K562 (cell line): ENCODE measurements around the gene PFN3. TPM values are rescaled to one million over a fixed set of nuclear protein-coding genes. Genes with fewer than 3 reads are reported as not detected.

ENCODE experiments used
- CSDE1 ChIP-seq, 2 experiments: fragments of 450-650 bp; IDR thresholded peaks; 2 replicates each; pipeline ENCODE4 v1.6.1; 2016; ENCODE audit warnings: mild to moderate bottlenecking in 1 of 2
- DACH1 ChIP-seq: fragments of 450-650 bp; IDR thresholded peaks from 2 replicates; pipeline ENCODE4 v1.6.1; 2018; ENCODE audit not compliant: partially characterized antibody
- ETV6 ChIP-seq, 3 experiments: fragments of 150-350 bp in 1 of 3; sonication (generic) in 1 of 3; formaldehyde crosslinking in 1 of 3; IDR thresholded peaks; 2 replicates each; pipeline versions ENCODE4 v1.6.1 to v1.8.0; 2014 to 2022; ENCODE audit warnings: borderline replicate concordance in 2 of 3, low read depth in 2 of 3, antibody characterized with exemption in 1 of 3, low read length in 1 of 3, mild to moderate bottlenecking in 1 of 3, missing genetic modification reagents in 1 of 3
- FOXJ2 ChIP-seq: fragments of 200-800 bp; sonication (Bioruptor generic); IDR thresholded peaks from 2 replicates; pipeline ENCODE4 v1.6.1; 2016; ENCODE audit warnings: missing genetic modification characterization, missing compliant biosample characterization
- HOXB6 ChIP-seq: fragments of 250-450 bp; sonication (Bioruptor Pico); IDR thresholded peaks from 2 replicates; pipeline ENCODE4 v1.5.1; 2022; ENCODE audit warnings: mild to moderate bottlenecking, borderline replicate concordance
- KAT7 ChIP-seq: sonication (generic); formaldehyde crosslinking; IDR thresholded peaks from 2 replicates; pipeline ENCODE4 v1.8.0; 2022; ENCODE audit warnings: missing genetic modification reagents, mild to moderate bottlenecking, borderline replicate concordance
- L3MBTL2 ChIP-seq: fragments of 450-650 bp; IDR thresholded peaks from 2 replicates; pipeline ENCODE4 v1.6.1; 2016; ENCODE audit warnings: mild to moderate bottlenecking, moderate library complexity
- MEIS2 ChIP-seq: fragments of 450-650 bp; IDR thresholded peaks from 2 replicates; pipeline ENCODE4 v1.6.1; 2014; ENCODE audit warnings: mild to moderate bottlenecking; ENCODE audit not compliant: partially characterized antibody
- SETDB1 ChIP-seq: IDR thresholded peaks from one replicate; pipeline ENCODE4 v1.6.1; 2012; ENCODE audit warnings: low read length, control low read depth, inconsistent platforms
- SMAD2 ChIP-seq: fragments of 150-350 bp; IDR thresholded peaks from 2 replicates; pipeline ENCODE4 v1.6.1; 2014; ENCODE audit warnings: low read depth, mild to moderate bottlenecking, low read length
- ZFP36 ChIP-seq: fragments of 150-350 bp; IDR thresholded peaks from 2 replicates; pipeline ENCODE4 v1.6.1; 2018; ENCODE audit warnings: low read length, low read depth; ENCODE audit not compliant: partially characterized antibody
- ZNF324 ChIP-seq: fragments of 250-450 bp; sonication (Bioruptor Pico); IDR thresholded peaks from 2 replicates; pipeline ENCODE4 v1.4.0; 2020; ENCODE audit warnings: mild to moderate bottlenecking
- ZNF561 ChIP-seq: fragments of 450-650 bp; formaldehyde crosslinking; conservative IDR thresholded peaks from 2 replicates; pipeline ENCODE4 v1.4.0; 2020; ENCODE audit warnings: mild to moderate bottlenecking, moderate library complexity
- polyA plus RNA-seq, 8 experiments: library from polyadenylated mRNA; depleted of rRNA in 4 of 8; stranded (reverse) in 5 of 8; unstranded in 3 of 8; fragments of >200 nt; fragmentation: Nextera tagmentation in 2 of 8; fragmentation: Illumina TruSeq in 1 of 8; extraction: Ambion mirVana in 2 of 8; extraction: Trizol in 1 of 8; gene quantifications; 2 replicates each; pipeline versions ENCODE4 v1.2.1 to v1.2.3, GENCODE V29; 2011 to 2014; ENCODE audit warnings: inconsistent platforms in 1 of 8, missing spikeins in 1 of 8
- total RNA-seq, 7 experiments: library from RNA; depleted of rRNA in 6 of 7; stranded (reverse); fragments of >200 nt in 6 of 7; fragmentation: Illumina TruSeq in 2 of 7; extraction: Trizol in 2 of 7; gene quantifications; 2 replicates each; pipeline versions ENCODE4 v1.2.1 to v1.2.3, GENCODE V29; 2011 to 2021; ENCODE audit warnings: low replicate concordance in 1 of 7
- TF ChIP-seq, protein P1 (sequence below): sonication (generic); formaldehyde crosslinking; IDR thresholded peaks from 2 replicates; pipeline ENCODE4 v1.8.0; 2022; ENCODE audit warnings: mild to moderate bottlenecking, missing genetic modification reagents
- TF ChIP-seq, protein P2 (sequence below): fragments of 250-450 bp; sonication (Bioruptor Pico); IDR thresholded peaks from 2 replicates; pipeline ENCODE4 v1.8.0; 2022; ENCODE audit warnings: inconsistent platforms

PFN3 gene
- total and polyA plus RNA-seq, 9 of the 15 experiments (the other 6 are each of a cell fraction or from before 2014, with no cell fraction given) = not detected

DNA sequence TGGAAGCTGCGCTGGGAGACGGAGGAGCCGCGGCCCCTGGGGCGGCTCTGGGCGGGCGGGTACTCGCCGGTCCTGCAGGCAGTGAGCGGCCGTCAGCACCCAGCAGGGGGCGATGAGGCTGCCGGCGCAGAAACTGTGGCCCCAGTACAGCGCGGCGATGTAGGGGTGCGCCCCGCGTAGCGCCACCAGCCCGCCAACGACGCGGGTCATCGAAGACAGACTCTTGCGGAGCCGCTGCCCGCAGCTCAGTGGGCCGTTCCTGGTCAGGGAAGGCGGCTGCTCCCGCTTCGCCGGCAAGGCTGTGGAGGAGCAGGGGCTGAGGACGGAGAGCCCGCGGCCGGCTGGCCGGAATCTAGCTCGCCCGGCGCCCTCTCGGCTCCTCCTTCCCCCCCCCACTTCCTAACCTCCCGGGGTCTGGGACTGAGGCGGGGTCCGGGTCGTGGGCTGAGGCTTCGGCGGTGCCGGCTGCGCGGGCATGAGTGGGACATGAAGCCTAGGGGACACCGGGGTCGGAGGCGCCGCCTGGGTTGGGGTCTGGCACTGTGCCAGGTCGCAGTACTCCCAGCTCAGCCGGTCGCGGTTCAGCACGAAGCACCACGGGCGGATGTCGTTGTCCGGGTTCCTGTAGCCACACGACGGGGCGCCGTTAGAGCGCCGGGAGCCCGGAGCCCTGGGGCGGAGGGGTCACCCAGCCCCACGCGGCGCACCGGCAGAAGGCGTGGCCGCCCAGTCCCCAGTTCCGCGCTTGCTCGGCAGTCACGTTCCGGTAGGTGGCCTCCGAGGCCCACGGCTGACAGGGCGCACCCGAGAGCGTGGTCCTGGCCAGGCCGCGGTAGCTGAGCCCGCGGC lies 3.6 kb upstream of the PFN3 start (continued):
- TF ChIP-seq, protein P1, sequence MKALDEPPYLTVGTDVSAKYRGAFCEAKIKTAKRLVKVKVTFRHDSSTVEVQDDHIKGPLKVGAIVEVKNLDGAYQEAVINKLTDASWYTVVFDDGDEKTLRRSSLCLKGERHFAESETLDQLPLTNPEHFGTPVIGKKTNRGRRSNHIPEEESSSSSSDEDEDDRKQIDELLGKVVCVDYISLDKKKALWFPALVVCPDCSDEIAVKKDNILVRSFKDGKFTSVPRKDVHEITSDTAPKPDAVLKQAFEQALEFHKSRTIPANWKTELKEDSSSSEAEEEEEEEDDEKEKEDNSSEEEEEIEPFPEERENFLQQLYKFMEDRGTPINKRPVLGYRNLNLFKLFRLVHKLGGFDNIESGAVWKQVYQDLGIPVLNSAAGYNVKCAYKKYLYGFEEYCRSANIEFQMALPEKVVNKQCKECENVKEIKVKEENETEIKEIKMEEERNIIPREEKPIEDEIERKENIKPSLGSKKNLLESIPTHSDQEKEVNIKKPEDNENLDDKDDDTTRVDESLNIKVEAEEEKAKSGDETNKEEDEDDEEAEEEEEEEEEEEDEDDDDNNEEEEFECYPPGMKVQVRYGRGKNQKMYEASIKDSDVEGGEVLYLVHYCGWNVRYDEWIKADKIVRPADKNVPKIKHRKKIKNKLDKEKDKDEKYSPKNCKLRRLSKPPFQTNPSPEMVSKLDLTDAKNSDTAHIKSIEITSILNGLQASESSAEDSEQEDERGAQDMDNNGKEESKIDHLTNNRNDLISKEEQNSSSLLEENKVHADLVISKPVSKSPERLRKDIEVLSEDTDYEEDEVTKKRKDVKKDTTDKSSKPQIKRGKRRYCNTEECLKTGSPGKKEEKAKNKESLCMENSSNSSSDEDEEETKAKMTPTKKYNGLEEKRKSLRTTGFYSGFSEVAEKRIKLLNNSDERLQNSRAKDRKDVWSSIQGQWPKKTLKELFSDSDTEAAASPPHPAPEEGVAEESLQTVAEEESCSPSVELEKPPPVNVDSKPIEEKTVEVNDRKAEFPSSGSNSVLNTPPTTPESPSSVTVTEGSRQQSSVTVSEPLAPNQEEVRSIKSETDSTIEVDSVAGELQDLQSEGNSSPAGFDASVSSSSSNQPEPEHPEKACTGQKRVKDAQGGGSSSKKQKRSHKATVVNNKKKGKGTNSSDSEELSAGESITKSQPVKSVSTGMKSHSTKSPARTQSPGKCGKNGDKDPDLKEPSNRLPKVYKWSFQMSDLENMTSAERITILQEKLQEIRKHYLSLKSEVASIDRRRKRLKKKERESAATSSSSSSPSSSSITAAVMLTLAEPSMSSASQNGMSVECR (CRISPR knock-in tag) = peak; percentile 90
- TF ChIP-seq ZNF324 = no peak
- TF ChIP-seq L3MBTL2 = peak; percentile 81
- no peak; a peak in 1 of 4 replicates for TF ChIP-seq CSDE1 (IDR thresholded peaks at IDR 0.05)
- TF ChIP-seq SETDB1 = no peak
- TF ChIP-seq KAT7 = no peak; the same call in none of the 2 replicates
- no peak for TF ChIP-seq ZNF561
- no peak for TF ChIP-seq SMAD2
- TF ChIP-seq, protein P2, sequence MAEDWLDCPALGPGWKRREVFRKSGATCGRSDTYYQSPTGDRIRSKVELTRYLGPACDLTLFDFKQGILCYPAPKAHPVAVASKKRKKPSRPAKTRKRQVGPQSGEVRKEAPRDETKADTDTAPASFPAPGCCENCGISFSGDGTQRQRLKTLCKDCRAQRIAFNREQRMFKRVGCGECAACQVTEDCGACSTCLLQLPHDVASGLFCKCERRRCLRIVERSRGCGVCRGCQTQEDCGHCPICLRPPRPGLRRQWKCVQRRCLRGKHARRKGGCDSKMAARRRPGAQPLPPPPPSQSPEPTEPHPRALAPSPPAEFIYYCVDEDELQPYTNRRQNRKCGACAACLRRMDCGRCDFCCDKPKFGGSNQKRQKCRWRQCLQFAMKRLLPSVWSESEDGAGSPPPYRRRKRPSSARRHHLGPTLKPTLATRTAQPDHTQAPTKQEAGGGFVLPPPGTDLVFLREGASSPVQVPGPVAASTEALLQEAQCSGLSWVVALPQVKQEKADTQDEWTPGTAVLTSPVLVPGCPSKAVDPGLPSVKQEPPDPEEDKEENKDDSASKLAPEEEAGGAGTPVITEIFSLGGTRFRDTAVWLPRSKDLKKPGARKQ (CRISPR knock-in tag) = no peak
- no peak for TF ChIP-seq FOXJ2 (tag)
- TF ChIP-seq DACH1 = no peak
- TF ChIP-seq ETV6 (IDR thresholded peaks at IDR 0.05; ENCODE audit: borderline replicate concordance in 1 of 2, low read depth in 2 of 2, low read length in 1 of 2) = no peak
- TF ChIP-seq ETV6 (CRISPR knock-in tag; IDR thresholded peaks at IDR 0.05; ENCODE audit: borderline replicate concordance) = no peak
- no peak for TF ChIP-seq HOXB6 (CRISPR knock-in tag)
- no peak for TF ChIP-seq MEIS2
- TF ChIP-seq ZFP36 = peak; percentile 4
